ENCODE measurements around the gene PCDH9. TPM values are rescaled to one million over a fixed set of nuclear protein-coding genes. Genes with fewer than 3 reads are reported as not detected.

PCDH9 gene
- total RNA-seq, 2 donors from 2014 or later = 0.95 to 1.8 TPM

- TF ChIP-seq CTCF (conservative IDR thresholded peaks at IDR 0.05) = no peak
- H3K27ac ChIP-seq (ENCODE audit: low read depth, low read length) = no peak overlapping the region
- H3K4me3 ChIP-seq (ENCODE audit: low read length) = no peak overlapping the region
- Mint-ChIP-seq H3K27ac (no peak overlapping the region), H3K4me3 (no peak overlapping the region), H3K27me3 (ENCODE audit: insufficient read depth) (no peaks in the 10 kb centered on the region), H3K9me3 (no peaks in the 10 kb centered on the region), H3K4me1 (peaks cover 16% of the 10 kb centered on the region), H3K36me3 (ENCODE audit: low read depth) (no peaks in the 10 kb centered on the region)
- no peaks in the 10 kb centered on the region for H3K36me3 ChIP-seq (ENCODE audit: control insufficient read depth, insufficient read depth, low read length)
- H3K9ac ChIP-seq (ENCODE audit: extremely low read depth, low read length, poor library complexity, severe bottlenecking) = no peak overlapping the region
- peaks cover under 1% of the 10 kb centered on the region for H3K4me1 ChIP-seq (ENCODE audit: control insufficient read depth, insufficient read depth, low read length)
- H3K27me3 ChIP-seq (ENCODE audit: control insufficient read depth, insufficient read depth, low read length, poor library complexity, severe bottlenecking) = no peaks in the 10 kb centered on the region
- no peaks in the 10 kb centered on the region for H3K9me3 ChIP-seq (ENCODE audit: control insufficient read depth, low read length)
- WGBS, 2 experiments (ENCODE audit: insufficient coverage in 1 of 2, insufficient read length in 1 of 2) = 86 to 92% methylated on average over 2 to 5 of the region's 5 CpGs
- DNase-seq = no peak
These were observed 872.7 kb downstream of the PCDH9 start for GRCh38 chr13:66357463-66357862.

GRCh38 chr13:66354879-66355751 is 875.0 kb downstream of the PCDH9 start:
- H3K27me3 Mint-ChIP-seq (ENCODE audit: insufficient read depth) = no peaks in the 10 kb centered on the region
- no peaks in the 10 kb centered on the region for H3K36me3 ChIP-seq (ENCODE audit: control insufficient read depth, insufficient read depth, low read length)
- H3K9me3 ChIP-seq (ENCODE audit: control insufficient read depth, low read length) = no peaks in the 10 kb centered on the region
- no peak overlapping the region for H3K27ac Mint-ChIP-seq
- H3K4me3 ChIP-seq (ENCODE audit: low read length) = no peak overlapping the region
- TF ChIP-seq CTCF (conservative IDR thresholded peaks at IDR 0.05) = no peak
- 84 to 90% methylated on average over 3 to 4 of the region's 5 CpGs for WGBS, 2 experiments (ENCODE audit: insufficient coverage in 1 of 2, insufficient read length in 1 of 2)
- no peak overlapping the region for H3K9ac ChIP-seq (ENCODE audit: extremely low read depth, low read length, poor library complexity, severe bottlenecking)
- peaks cover 21% of the 10 kb centered on the region for H3K4me1 Mint-ChIP-seq
- peaks cover 4% of the 10 kb centered on the region for H3K4me1 ChIP-seq (ENCODE audit: control insufficient read depth, insufficient read depth, low read length)
- H3K36me3 Mint-ChIP-seq (ENCODE audit: low read depth) = no peaks in the 10 kb centered on the region
- H3K27ac ChIP-seq (ENCODE audit: low read depth, low read length) = no peak overlapping the region
- DNase-seq = no peak
- no peak overlapping the region for H3K4me3 Mint-ChIP-seq
- H3K27me3 ChIP-seq (ENCODE audit: control insufficient read depth, insufficient read depth, low read length, poor library complexity, severe bottlenecking) = no peaks in the 10 kb centered on the region
- H3K9me3 Mint-ChIP-seq = no peaks in the 10 kb centered on the region

GRCh38 chr13:66353664-66354063 is 876.5 kb downstream of the PCDH9 start:
- Mint-ChIP-seq H3K4me3 (no peak overlapping the region), H3K9me3 (no peaks in the 10 kb centered on the region), H3K27ac (no peak overlapping the region), H3K4me1 (peaks cover 27% of the 10 kb centered on the region), H3K36me3 (ENCODE audit: low read depth) (no peaks in the 10 kb centered on the region), H3K27me3 (ENCODE audit: insufficient read depth) (no peaks in the 10 kb centered on the region)
- Histone ChIP-seq H3K36me3 (ENCODE audit: control insufficient read depth, insufficient read depth, low read length) (no peaks in the 10 kb centered on the region), H3K4me1 (ENCODE audit: control insufficient read depth, insufficient read depth, low read length) (peaks cover 4% of the 10 kb centered on the region), H3K27me3 (ENCODE audit: control insufficient read depth, insufficient read depth, low read length, poor library complexity, severe bottlenecking) (no peaks in the 10 kb centered on the region), H3K9me3 (ENCODE audit: control insufficient read depth, low read length) (no peaks in the 10 kb centered on the region), H3K9ac (ENCODE audit: extremely low read depth, low read length, poor library complexity, severe bottlenecking) (no peak overlapping the region), H3K27ac (ENCODE audit: low read depth, low read length) (no peak overlapping the region), H3K4me3 (ENCODE audit: low read length) (no peak overlapping the region)
- 92% methylated on average over 2 of the region's 2 CpGs; no CpG with 5 or more reads in 1 of the 2 experiments for WGBS, 2 experiments (ENCODE audit: insufficient coverage in 1 of 2, insufficient read length in 1 of 2)
- TF ChIP-seq CTCF (conservative IDR thresholded peaks at IDR 0.05) = peak; percentile 31
- no peak for DNase-seq
